ENCODE data around the gene GPR17.

The GPR17 gene

GRCh38 chr2:127656569-127657231 is 10.7 kb downstream of the GPR17 start:
- DNase-seq = no peak

GRCh38 chr2:127657232-127657595 is 11.3 kb downstream of the GPR17 start:
- no peak for DNase-seq

GRCh38 chr2:127658146-127658545 is 12.2 kb downstream of the GPR17 start:
- no peak for DNase-seq

GRCh38 chr2:127658641-127659407 is 12.9 kb downstream of the GPR17 start:
- no peak for DNase-seq

- no peak for DNase-seq
These were observed 13.7 kb downstream of the GPR17 start for GRCh38 chr2:127659408-127660290.

- DNase-seq = no peak
These were observed 14.3 kb downstream of the GPR17 start for GRCh38 chr2:127660291-127660578.

GRCh38 chr2:127661072-127661649 is 15.2 kb downstream of the GPR17 start:
- DNase-seq = no peak

GRCh38 chr2:127661949-127662510 is 16.1 kb downstream of the GPR17 start:
- no peak for DNase-seq

- no peak for DNase-seq
These were observed 17.1 kb downstream of the GPR17 start for GRCh38 chr2:127662937-127663565.

GRCh38 chr2:127663566-127664064 is 17.7 kb downstream of the GPR17 start:
- DNase-seq = no peak

- no peak for DNase-seq
These were observed 18.3 kb downstream of the GPR17 start for GRCh38 chr2:127664065-127664894.

- no peak for DNase-seq
These were observed 18.9 kb downstream of the GPR17 start for GRCh38 chr2:127664895-127665225.

- no peak for DNase-seq
These were observed 19.4 kb downstream of the GPR17 start for GRCh38 chr2:127665267-127665893.

GRCh38 chr2:127669056-127669455 is 23.1 kb downstream of the GPR17 start:
- no peak for DNase-seq

GRCh38 chr2:127670055-127670956 is 24.4 kb downstream of the GPR17 start:
- DNase-seq = no peak

GRCh38 chr2:127670957-127671290 is 25.0 kb downstream of the GPR17 start:
- no peak for DNase-seq

- no peak for DNase-seq
These were observed 25.8 kb downstream of the GPR17 start for GRCh38 chr2:127671557-127672302.

- DNase-seq = no peak
These were observed 26.6 kb downstream of the GPR17 start for GRCh38 chr2:127672341-127673224.
